ENCODE data around the gene KRT8. TPM values are rescaled to one million over a fixed set of nuclear protein-coding genes. Genes with fewer than 3 reads are reported as not detected.

Gene KRT8
- total and polyA plus RNA-seq, 5 donors: 104 to 282 (median 249) TPM

- no peak overlapping the region for H3K27ac ChIP-seq (ENCODE audit: low read length)
- intact Hi-C loops (cut with DNase I): no loop called here
- H3K4me3 ChIP-seq (ENCODE audit: low read length): no peak overlapping the region
- H3K27me3 ChIP-seq (ENCODE audit: control insufficient read depth, insufficient read depth): no peaks in the 10 kb centered on the region
- no peaks in the 10 kb centered on the region for H3K9me3 ChIP-seq (ENCODE audit: control insufficient read depth, low read length)
- ATAC-seq (no peak), DNase-seq (no peak)
- H3K4me1 ChIP-seq (ENCODE audit: control insufficient read depth, insufficient read depth, low read length): no peaks in the 10 kb centered on the region
- WGBS: 69% methylated on average over 10 of the region's 10 CpGs
These were observed 5.5 kb upstream of the KRT8 start for GRCh38 chr12:52910248-52910883.

DNA sequence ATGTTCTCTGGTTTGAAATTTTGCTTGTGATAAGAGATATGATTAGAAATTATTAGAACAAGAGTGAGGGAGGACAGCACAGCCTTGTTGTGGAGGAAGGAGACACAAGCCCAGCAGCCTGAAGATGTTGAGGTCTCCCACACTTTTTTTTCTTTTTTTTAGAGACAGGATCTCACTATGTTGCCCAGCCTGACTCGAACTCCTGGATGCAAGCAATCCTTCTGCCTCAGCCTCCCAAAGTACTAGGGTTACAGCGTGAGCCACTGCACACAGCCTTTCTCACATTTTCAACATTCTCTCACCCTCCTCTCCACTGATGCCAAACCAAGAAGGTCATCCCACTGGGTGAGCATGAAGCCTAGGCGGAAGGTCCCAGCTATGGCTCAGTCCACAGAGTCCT, 4.9 kb upstream of the KRT8 start:
- H3K4me3 ChIP-seq (ENCODE audit: low read length): no peak overlapping the region
- ATAC-seq (no peak), DNase-seq (no peak)
- no peaks in the 10 kb centered on the region for H3K4me1 ChIP-seq (ENCODE audit: control insufficient read depth, insufficient read depth, low read length)
- no peaks in the 10 kb centered on the region for H3K9me3 ChIP-seq (ENCODE audit: control insufficient read depth, low read length)
- no peaks in the 10 kb centered on the region for H3K27me3 ChIP-seq (ENCODE audit: control insufficient read depth, insufficient read depth)
- no peak overlapping the region for H3K27ac ChIP-seq (ENCODE audit: low read length)
- intact Hi-C loops (cut with DNase I): no loop called here
- WGBS: 96% methylated on average over 3 of the region's 3 CpGs

GRCh38 chr12:52909331-52909730, 4.5 kb upstream of the KRT8 start:
- intact Hi-C loops (cut with DNase I): no loop called here
- ATAC-seq: no peak

DNA sequence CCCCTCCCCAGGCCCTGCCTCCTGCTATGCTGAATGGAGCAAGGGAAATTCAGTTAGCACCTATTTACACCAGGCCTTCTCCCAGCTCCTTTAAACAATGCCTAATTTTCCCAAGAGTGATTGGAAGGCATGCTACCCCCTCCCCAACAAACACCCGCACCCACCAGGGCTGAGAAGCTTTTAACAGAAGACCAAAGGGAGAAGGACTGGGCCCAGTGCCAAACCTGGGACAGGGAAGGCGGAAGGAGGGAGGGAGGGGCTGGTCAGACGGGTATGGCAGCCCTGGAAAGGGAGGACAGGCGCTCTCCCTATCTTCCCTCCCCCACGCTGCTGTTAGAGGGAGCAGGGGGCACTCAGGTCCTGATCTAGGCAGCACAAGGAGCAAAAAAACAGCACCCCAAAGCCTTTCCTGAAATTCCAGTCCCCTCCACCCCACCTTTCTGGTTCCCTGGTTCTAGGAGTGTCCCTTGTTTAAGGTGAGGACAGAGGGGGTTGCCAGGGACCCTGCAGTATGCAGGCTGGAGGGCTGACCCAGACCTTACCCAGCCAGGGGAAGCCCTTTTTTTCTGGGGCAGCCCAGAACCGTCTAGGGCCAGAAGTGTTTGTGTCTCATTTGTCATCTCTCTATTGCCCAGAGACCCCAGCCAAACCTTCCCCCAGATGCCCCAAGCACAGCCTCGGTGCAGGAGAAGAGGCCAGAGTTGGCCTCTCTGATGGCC, 2.4 kb upstream of the KRT8 start:
- DNase-seq: peak; percentile 41 to 77 (median 66)
- no peak overlapping the region for H3K4me3 ChIP-seq (ENCODE audit: low read length)
- intact Hi-C loops (cut with DNase I): no loop called here
- H3K27ac ChIP-seq (ENCODE audit: low read length): no peak overlapping the region
- no peaks in the 10 kb centered on the region for H3K4me1 ChIP-seq (ENCODE audit: control insufficient read depth, insufficient read depth, low read length)
- H3K27me3 ChIP-seq (ENCODE audit: control insufficient read depth, insufficient read depth): no peaks in the 10 kb centered on the region
- no peaks in the 10 kb centered on the region for H3K9me3 ChIP-seq (ENCODE audit: control insufficient read depth, low read length)
- WGBS: 29% methylated on average over 7 of the region's 7 CpGs
- ATAC-seq: peak in 1 of 2 donors; percentile 11

More at GRCh38 chr12:52909331-52909730, 4.5 kb upstream of the KRT8 start:
- WGBS: 77% methylated on average over 2 of the region's 2 CpGs
- no peaks in the 10 kb centered on the region for H3K4me1 ChIP-seq (ENCODE audit: control insufficient read depth, insufficient read depth, low read length)
- H3K9me3 ChIP-seq (ENCODE audit: control insufficient read depth, low read length): no peaks in the 10 kb centered on the region
- H3K27me3 ChIP-seq (ENCODE audit: control insufficient read depth, insufficient read depth): no peaks in the 10 kb centered on the region
- H3K27ac ChIP-seq (ENCODE audit: low read length): no peak overlapping the region
- DNase-seq: no peak
- H3K4me3 ChIP-seq (ENCODE audit: low read length): no peak overlapping the region

DNA sequence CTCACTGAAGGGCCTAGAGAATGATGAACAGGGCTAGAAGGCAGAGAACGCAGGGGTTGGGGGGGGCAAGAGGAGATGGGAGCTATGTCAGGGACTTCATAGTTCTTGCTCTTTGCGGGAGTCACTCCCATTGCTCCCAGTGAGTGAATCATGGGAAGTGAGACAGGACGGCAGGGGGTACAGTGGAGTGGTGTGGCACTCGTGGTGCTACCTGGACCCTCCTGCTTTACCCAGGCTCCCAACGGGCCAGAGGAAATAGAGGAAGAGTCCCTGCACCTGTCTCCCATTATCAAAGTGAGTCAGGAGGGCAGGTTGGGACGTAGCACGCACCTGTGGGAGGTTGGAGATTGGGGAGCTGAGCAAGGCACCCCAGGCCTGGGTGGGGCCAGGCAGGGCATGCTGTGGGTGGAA, 1.3 kb upstream of the KRT8 start:
- H3K4me1 ChIP-seq (ENCODE audit: control insufficient read depth, insufficient read depth, low read length): no peaks in the 10 kb centered on the region
- no peak overlapping the region for H3K4me3 ChIP-seq (ENCODE audit: low read length)
- no peaks in the 10 kb centered on the region for H3K27me3 ChIP-seq (ENCODE audit: control insufficient read depth, insufficient read depth)
- intact Hi-C loops (cut with DNase I): no loop called here
- ATAC-seq (no peak), DNase-seq (no peak)
- 92% methylated on average over 7 of the region's 7 CpGs for WGBS
- H3K27ac ChIP-seq (ENCODE audit: low read length): no peak overlapping the region
- no peaks in the 10 kb centered on the region for H3K9me3 ChIP-seq (ENCODE audit: control insufficient read depth, low read length)

GRCh38 chr12:52903855-52904508, 894 bp downstream of the KRT8 start:
- WGBS: 18% methylated on average over 31 of the region's 31 CpGs
- DNase-seq: peak; percentile 55 to 80 (median 67)
- H3K4me1 ChIP-seq (ENCODE audit: control insufficient read depth, insufficient read depth, low read length): no peaks in the 10 kb centered on the region

GRCh38 chr12:52903285-52903854, 1.5 kb downstream of the KRT8 start:
- intact Hi-C loops (cut with DNase I): loop anchor here in 1 of 4 donors (5.0 kb wide), 1 partner anchor 74 kb away; no protein-coding TSS in a partner anchor
- Histone ChIP-seq H3K4me1 (ENCODE audit: control insufficient read depth, insufficient read depth, low read length) (no peaks in the 10 kb centered on the region), H3K27ac (ENCODE audit: low read length) (peak overlapping the region; percentile 2), H3K9me3 (ENCODE audit: control insufficient read depth, low read length) (no peaks in the 10 kb centered on the region), H3K27me3 (ENCODE audit: control insufficient read depth, insufficient read depth) (no peaks in the 10 kb centered on the region), H3K4me3 (ENCODE audit: low read length) (peak overlapping the region; percentile 56)
- ATAC-seq: peak; percentile 88 to 89
- peak; percentile 79 to 92 (median 90) for DNase-seq
- 6% methylated on average over 34 of the region's 34 CpGs for WGBS

More at GRCh38 chr12:52903855-52904508, 894 bp downstream of the KRT8 start:
- peak overlapping the region; percentile 56 for H3K4me3 ChIP-seq (ENCODE audit: low read length)
- intact Hi-C loops (cut with DNase I): loop anchor here in 1 of 4 donors (5.0 kb wide), 1 partner anchor 73 kb away; no protein-coding TSS in a partner anchor
- H3K9me3 ChIP-seq (ENCODE audit: control insufficient read depth, low read length): no peaks in the 10 kb centered on the region
- peak; percentile 70 to 79 for ATAC-seq
- peak overlapping the region; percentile 7 for H3K27ac ChIP-seq (ENCODE audit: low read length)
- H3K27me3 ChIP-seq (ENCODE audit: control insufficient read depth, insufficient read depth): no peaks in the 10 kb centered on the region

GRCh38 chr12:52901715-52902541, 2.9 kb downstream of the KRT8 start:
- Histone ChIP-seq H3K27ac (ENCODE audit: low read length) (no peak overlapping the region), H3K4me1 (ENCODE audit: control insufficient read depth, insufficient read depth, low read length) (no peaks in the 10 kb centered on the region), H3K4me3 (ENCODE audit: low read length) (no peak overlapping the region), H3K27me3 (ENCODE audit: control insufficient read depth, insufficient read depth) (no peaks in the 10 kb centered on the region), H3K9me3 (ENCODE audit: control insufficient read depth, low read length) (no peaks in the 10 kb centered on the region)
- DNase-seq (no peak), ATAC-seq (no peak)
- WGBS: 80% methylated on average over 13 of the region's 13 CpGs
- intact Hi-C loops (cut with DNase I): loop anchor here in 1 of 4 donors (5.0 kb wide), 1 partner anchor 75 kb away; no protein-coding TSS in a partner anchor

- Histone ChIP-seq H3K4me3 (ENCODE audit: low read length) (no peak overlapping the region), H3K27ac (ENCODE audit: low read length) (no peak overlapping the region), H3K4me1 (ENCODE audit: control insufficient read depth, insufficient read depth, low read length) (no peaks in the 10 kb centered on the region), H3K9me3 (ENCODE audit: control insufficient read depth, low read length) (no peaks in the 10 kb centered on the region), H3K27me3 (ENCODE audit: control insufficient read depth, insufficient read depth) (no peaks in the 10 kb centered on the region)
- WGBS: 70% methylated on average over 7 of the region's 7 CpGs
- DNase-seq (no peak), ATAC-seq (no peak)
- intact Hi-C loops (cut with DNase I): loop anchor here in 1 of 4 donors (5.0 kb wide), 1 partner anchor 76 kb away; no protein-coding TSS in a partner anchor
These were observed 3.8 kb downstream of the KRT8 start for GRCh38 chr12:52900896-52901714.
